DMS79 (cell line): ENCODE results near the gene IGF1.

Experiments
- DNase-seq: peaks from one replicate; lab custom pipeline; 2025; lab: John Stamatoyannopoulos, UW

The IGF1 gene

GRCh38 chr12:102426599-102427542 lies 53.5 kb downstream of the IGF1 start:
- DNase-seq: no peak

GRCh38 chr12:102425109-102426039 lies 55.0 kb downstream of the IGF1 start:
- no peak for DNase-seq

- DNase-seq: no peak
Observed at GRCh38 chr12:102423462-102423861, 56.9 kb downstream of the IGF1 start.

GRCh38 chr12:102421802-102422583 lies 58.4 kb downstream of the IGF1 start:
- DNase-seq: no peak

- DNase-seq: no peak
Observed at GRCh38 chr12:102419094-102419764, 61.1 kb downstream of the IGF1 start.

GRCh38 chr12:102417055-102417454 lies 63.3 kb downstream of the IGF1 start:
- DNase-seq: no peak

GRCh38 chr12:102415515-102415914 lies 64.8 kb downstream of the IGF1 start:
- no peak for DNase-seq

- DNase-seq: no peak
Observed at GRCh38 chr12:102413396-102413795, 67.0 kb downstream of the IGF1 start.

- no peak for DNase-seq
Observed at GRCh38 chr12:102410511-102410910, 69.9 kb downstream of the IGF1 start.

GRCh38 chr12:102408487-102409297 lies 71.7 kb downstream of the IGF1 start:
- no peak for DNase-seq

- no peak for DNase-seq
Observed at GRCh38 chr12:102407776-102408486, 72.4 kb downstream of the IGF1 start.

GRCh38 chr12:102406033-102406584 lies 74.3 kb downstream of the IGF1 start:
- peak; percentile 60 for DNase-seq

- no peak for DNase-seq
Observed at GRCh38 chr12:102401087-102401486, 79.3 kb downstream of the IGF1 start.

- DNase-seq: no peak
Observed at GRCh38 chr12:102399653-102400052, 80.7 kb downstream of the IGF1 start.

GRCh38 chr12:102396276-102396675 lies 84.1 kb downstream of the IGF1 start:
- no peak for DNase-seq

GRCh38 chr12:102394200-102394599 lies 86.2 kb downstream of the IGF1 start:
- no peak for DNase-seq

- no peak for DNase-seq
Observed at GRCh38 chr12:102390068-102390467, 90.3 kb downstream of the IGF1 start.

GRCh38 chr12:102388469-102388868 lies 91.9 kb downstream of the IGF1 start:
- DNase-seq: no peak

GRCh38 chr12:102385343-102385742 lies 95.0 kb downstream of the IGF1 start:
- no peak for DNase-seq
